Endothelial cell (in vitro differentiated cells): ENCODE measurements around the gene DENND1A. TPM values are rescaled to one million over a fixed set of nuclear protein-coding genes. Genes with fewer than 3 reads are reported as not detected.

ENCODE experiments used
- DNase-seq: peaks from one replicate; pipeline ENCODE4 v3.0.0; 2021; ENCODE audit warnings: low spot score
- H3K27ac Mint-ChIP-seq: one replicate; pipeline ENCODE4 v1.8.0; 2021; ENCODE audit warnings: mixed read lengths, inconsistent platforms; ENCODE audit not compliant: unreplicated experiment
- H3K27me3 Mint-ChIP-seq: one replicate; pipeline ENCODE4 v1.8.0; 2021; ENCODE audit warnings: mild to moderate bottlenecking, moderate library complexity, mixed read lengths, inconsistent platforms; ENCODE audit not compliant: unreplicated experiment
- H3K36me3 Mint-ChIP-seq: one replicate; pipeline ENCODE4 v1.8.0; 2021; ENCODE audit warnings: mild to moderate bottlenecking, low read depth, mixed read lengths, inconsistent platforms; ENCODE audit not compliant: unreplicated experiment
- H3K4me1 Mint-ChIP-seq: one replicate; pipeline ENCODE4 v1.8.0; 2021; ENCODE audit warnings: mild to moderate bottlenecking, mixed read lengths, inconsistent platforms; ENCODE audit not compliant: unreplicated experiment
- H3K4me3 Mint-ChIP-seq: one replicate; pipeline ENCODE4 v1.8.0; 2021; ENCODE audit warnings: mild to moderate bottlenecking, mixed read lengths, inconsistent platforms; ENCODE audit not compliant: unreplicated experiment
- H3K9me3 Mint-ChIP-seq: one replicate; pipeline ENCODE4 v1.8.0; 2021; ENCODE audit warnings: mixed read lengths, inconsistent platforms; ENCODE audit not compliant: unreplicated experiment
- CTCF ChIP-seq: fragments of 200-600 bp; sonication (generic); IDR thresholded peaks from one replicate; pipeline ENCODE4 v1.5.0; 2021; ENCODE audit warnings: antibody characterized with exemption; ENCODE audit not compliant: unreplicated experiment
- total RNA-seq: library from RNA; stranded (reverse); fragmentation: NEBNext Ultra II Directional; extraction: Animal tissue kit (Norgen Biotek cat#: 25700); gene quantifications from one replicate; pipeline ENCODE4 v1.2.1, GENCODE V29; 2021; ENCODE audit not compliant: unreplicated experiment

DENND1A gene
- total RNA-seq, 1 donor from 2014 or later = 14.1 TPM

GRCh38 chr9:123605286-123605685, 324.6 kb downstream of the DENND1A start:
- Mint-ChIP-seq H3K36me3 (no peaks in the 10 kb centered on the region), H3K27ac (no peak overlapping the region), H3K4me1 (no peaks in the 10 kb centered on the region), H3K27me3 (peaks cover 1% of the 10 kb centered on the region), H3K9me3 (no peaks in the 10 kb centered on the region), H3K4me3 (no peak overlapping the region)
- no peak for DNase-seq
- TF ChIP-seq CTCF = no peak

DNA sequence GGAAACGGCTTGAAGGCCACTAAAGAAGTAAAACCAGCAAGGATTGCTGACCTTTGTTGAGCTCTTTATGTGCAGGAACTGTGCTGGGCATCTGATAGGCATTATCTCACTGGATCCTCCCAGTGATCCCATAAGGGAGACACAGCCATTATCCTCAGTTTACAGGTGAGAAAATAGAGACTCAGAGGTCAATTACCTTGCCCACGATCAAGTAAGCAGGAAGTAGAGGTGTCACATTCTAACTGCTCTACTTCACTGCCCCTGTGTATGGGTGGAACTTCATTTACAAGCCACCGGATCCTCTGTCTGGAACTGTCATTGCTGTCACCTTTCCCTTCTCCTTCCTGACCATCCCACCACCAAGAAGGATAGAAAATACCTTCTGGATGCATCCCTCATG, 325.1 kb downstream of the DENND1A start:
- Mint-ChIP-seq H3K36me3 (no peaks in the 10 kb centered on the region), H3K27ac (no peak overlapping the region), H3K4me1 (no peaks in the 10 kb centered on the region), H3K27me3 (peaks cover 1% of the 10 kb centered on the region), H3K9me3 (no peaks in the 10 kb centered on the region), H3K4me3 (no peak overlapping the region)
- no peak for TF ChIP-seq CTCF
- DNase-seq = no peak

GRCh38 chr9:123601828-123602227, 328.1 kb downstream of the DENND1A start:
- Mint-ChIP-seq H3K36me3 (no peaks in the 10 kb centered on the region), H3K9me3 (no peaks in the 10 kb centered on the region), H3K4me1 (no peaks in the 10 kb centered on the region), H3K27ac (no peak overlapping the region), H3K4me3 (no peak overlapping the region), H3K27me3 (peaks cover 1% of the 10 kb centered on the region)
- no peak for DNase-seq
- no peak for TF ChIP-seq CTCF

- Mint-ChIP-seq H3K36me3 (no peaks in the 10 kb centered on the region), H3K27me3 (peaks cover 2% of the 10 kb centered on the region), H3K4me3 (no peak overlapping the region), H3K27ac (no peak overlapping the region), H3K4me1 (no peaks in the 10 kb centered on the region), H3K9me3 (no peaks in the 10 kb centered on the region)
- no peak for TF ChIP-seq CTCF
- no peak for DNase-seq
Observed at GRCh38 chr9:123599781-123600180, 330.1 kb downstream of the DENND1A start.

DNA sequence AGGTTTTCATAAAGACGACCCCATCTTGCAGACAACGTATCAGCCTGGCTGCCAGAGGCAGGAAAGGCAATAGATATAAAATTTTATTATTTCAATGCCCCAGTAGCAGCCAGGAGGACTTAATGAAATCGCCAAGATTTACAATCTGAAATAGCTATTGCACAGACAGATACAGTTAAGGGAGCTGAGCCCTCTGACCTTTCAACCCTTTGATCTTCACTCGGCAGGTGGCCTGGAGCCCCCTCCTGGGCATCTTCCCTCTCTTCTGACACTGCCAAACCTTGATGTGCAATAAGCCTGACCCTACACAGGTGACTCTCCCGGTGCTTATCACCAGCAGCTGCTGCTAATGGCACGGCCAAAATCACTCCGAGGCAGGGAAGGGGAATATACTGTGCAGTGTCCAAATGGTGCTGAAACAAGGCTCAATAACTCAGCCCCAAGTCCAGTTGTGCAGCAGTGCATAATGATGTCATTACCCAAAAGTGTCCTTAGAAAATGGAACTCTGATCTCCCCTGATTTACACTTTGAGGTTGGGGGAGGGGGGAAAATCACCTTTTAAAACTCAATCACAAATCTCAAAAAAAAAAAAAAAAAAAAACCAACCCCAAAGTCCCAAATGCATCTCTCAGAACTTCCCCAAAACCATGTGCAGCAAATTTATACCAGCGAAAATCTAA, 331.9 kb downstream of the DENND1A start:
- Mint-ChIP-seq H3K36me3 (no peaks in the 10 kb centered on the region), H3K27me3 (peaks cover 1% of the 10 kb centered on the region), H3K4me3 (no peak overlapping the region), H3K9me3 (no peaks in the 10 kb centered on the region), H3K4me1 (peaks cover 10% of the 10 kb centered on the region), H3K27ac (no peak overlapping the region)
- TF ChIP-seq CTCF = no peak
- DNase-seq = no peak
